NCI-H1694 (cell line): ENCODE measurements around the gene PCDH15.

Experiments
- DNase-seq: peaks from one replicate; lab custom pipeline; 2025; lab: John Stamatoyannopoulos, UW

The PCDH15 gene

GRCh38 chr10:54800741-54801421, at the start of gene PCDH15:
Gene PCDH15, minus strand, starts transcription at chr10:54801231. Its CDS starts 136,969 bp downstream, at chr10:54664262.
- no peak for DNase-seq

GRCh38 chr10:54843932-54844331, 42.9 kb upstream of the PCDH15 start:
- no peak for DNase-seq

DNA sequence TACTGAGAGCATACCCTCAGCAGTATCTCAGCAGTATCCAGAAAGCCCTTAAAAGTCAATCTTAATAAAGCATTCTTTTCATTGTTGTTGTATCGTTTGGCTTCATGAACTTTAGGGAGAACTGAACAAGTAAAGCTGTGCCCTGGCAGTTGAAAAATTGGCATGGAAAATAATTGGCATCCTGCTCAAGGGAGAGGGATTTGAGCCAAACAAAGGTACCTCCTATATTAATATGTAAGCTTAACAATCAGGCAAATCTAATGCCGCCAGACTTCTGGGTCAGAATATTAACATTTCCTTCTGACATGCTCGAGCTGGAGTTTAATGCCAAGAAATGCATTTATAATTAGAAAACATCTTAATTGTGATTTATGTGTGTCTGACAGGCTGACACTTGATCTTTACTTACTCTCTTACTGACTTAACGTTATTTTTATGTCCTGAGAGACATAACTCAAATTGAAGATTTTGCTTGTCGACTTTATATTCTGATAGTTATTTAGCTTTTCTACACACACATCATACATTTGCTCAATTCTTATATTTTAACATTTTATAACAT, 42.1 kb upstream of the PCDH15 start:
- no peak for DNase-seq

DNA sequence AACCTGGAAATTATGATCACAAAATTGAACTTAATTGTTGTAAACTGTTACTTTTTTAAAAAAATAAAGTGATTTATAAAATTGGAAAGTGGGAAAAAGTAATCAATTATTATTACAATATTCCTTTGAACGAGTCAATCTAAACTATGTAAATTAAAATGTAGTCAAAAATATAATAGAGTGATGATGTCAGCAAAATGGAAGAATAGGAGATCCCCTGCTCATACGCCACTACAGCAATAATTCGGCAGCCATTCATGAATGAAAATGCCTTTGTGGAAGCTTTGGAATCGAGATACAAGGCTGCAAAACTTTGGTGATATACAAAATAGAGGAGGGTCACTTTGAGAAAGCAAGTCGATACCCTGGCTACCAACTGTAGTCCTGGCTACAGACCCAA, 36.4 kb upstream of the PCDH15 start:
- no peak for DNase-seq

DNA sequence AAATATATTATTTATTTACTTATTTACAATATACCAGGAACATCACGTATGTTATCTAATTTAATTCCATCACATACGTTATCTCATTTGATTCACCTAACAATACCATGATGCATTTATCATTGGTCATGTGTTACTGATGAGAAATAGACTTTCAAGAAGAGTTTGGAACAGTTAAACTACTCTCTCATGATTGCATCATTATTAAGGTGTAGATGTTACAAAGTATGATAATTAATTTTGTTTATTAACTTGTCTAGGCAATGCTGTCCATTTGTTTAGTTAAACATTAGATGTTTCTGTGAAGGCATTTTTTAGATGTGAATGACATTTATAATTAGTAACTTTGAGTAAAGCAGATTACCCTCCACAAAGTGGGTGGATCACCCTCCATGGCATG, 32.0 kb upstream of the PCDH15 start:
- DNase-seq = no peak

DNA sequence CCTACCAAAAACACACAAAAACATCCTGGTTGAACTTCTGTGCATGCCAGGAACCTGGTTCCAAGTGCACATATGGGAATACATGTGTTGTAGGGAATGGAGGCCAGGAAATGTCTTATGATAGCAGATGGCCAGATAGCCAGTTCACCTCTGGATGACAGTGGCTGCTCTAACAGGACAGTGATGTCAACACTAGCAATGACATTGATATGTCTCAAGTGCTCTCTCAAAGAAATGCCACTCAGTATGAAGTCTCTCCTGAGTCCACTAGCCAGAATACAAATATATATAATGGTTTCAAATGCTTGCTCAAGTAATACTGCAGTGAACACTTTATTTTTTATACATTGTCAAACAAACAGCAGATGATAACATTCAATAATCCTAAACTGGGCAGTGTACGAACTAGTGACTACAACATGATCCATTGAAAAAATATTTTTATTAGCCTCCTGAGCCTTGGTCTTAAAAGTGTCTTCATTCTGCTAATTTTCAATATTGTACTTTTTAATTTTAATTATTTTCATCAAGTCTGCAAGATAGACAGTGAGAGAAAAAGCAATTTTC, 26.0 kb upstream of the PCDH15 start:
- DNase-seq = no peak

GRCh38 chr10:54815583-54815982, 14.6 kb upstream of the PCDH15 start:
- DNase-seq = no peak

GRCh38 chr10:54808186-54808935, 7.3 kb upstream of the PCDH15 start:
- DNase-seq = no peak

GRCh38 chr10:54799506-54799905, 1.5 kb downstream of the PCDH15 start:
- no peak for DNase-seq

DNA sequence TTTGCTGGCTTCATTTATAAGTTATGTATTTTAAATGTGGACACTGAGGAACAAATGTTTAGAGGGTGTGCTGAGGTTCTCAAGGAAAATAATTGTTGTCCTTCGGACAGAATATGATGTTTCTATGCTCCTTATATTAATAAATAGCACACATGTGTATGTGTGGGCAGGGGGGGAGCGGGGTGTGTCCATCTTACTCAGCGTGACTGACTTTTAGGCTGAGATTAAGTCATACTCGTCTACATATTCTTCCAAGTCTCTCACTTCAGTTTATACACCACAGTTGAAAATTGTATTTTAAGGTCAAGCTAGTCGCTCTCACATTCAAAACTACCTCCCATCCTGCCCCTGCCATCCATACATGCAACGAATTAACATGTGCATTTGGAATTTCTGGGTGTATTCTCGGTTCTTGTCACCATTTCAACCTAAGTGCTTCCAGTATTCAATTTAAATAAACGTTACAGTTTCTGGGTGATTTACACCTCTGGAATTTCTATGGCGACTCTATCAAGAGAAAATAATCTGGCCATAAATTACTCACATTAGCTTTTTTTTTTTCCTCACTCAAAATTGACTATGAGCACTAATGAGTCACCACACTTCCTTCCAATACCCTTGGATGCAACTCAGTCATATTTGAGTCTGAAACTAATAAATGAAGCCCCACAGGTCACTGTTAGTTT, 3.3 kb downstream of the PCDH15 start:
- DNase-seq = no peak

DNA sequence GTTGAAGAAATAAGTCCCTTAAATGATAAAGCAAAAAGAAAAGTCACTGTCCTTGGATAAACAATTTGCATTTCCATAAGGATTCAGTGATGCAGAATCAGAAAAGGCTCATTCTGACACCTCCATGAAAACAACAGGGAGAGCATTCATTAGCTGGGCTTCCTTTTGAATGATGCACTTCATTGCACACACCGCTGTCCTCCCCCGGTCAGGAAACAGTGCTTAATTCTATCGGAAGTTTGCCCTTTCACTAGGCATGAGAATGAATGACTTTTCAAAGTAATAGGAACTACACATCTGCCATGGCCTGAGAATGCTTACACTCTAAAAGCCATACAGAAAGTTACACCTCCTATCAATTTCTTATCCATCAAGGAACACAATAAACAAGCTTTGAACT, 4.2 kb downstream of the PCDH15 start:
- DNase-seq = no peak

DNA sequence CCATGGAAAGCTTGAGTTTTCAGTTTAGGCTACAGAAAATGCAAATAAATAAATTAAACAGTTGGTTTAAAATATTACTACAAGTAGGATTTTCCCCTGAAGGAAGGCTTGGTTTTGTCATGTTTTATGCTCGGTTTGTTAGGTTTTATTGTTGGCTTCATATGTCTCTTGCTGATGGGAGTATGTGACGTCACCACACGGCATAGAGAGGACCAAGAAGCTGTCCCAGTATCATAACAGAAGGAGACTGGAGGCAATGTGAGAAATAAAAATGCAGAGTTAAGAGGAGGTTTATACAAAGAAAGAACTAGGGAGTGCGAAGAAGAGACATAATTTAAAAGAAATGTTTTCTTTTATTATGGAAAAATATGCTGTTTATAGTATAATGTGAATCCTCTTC, 24.4 kb downstream of the PCDH15 start:
- DNase-seq = no peak

DNA sequence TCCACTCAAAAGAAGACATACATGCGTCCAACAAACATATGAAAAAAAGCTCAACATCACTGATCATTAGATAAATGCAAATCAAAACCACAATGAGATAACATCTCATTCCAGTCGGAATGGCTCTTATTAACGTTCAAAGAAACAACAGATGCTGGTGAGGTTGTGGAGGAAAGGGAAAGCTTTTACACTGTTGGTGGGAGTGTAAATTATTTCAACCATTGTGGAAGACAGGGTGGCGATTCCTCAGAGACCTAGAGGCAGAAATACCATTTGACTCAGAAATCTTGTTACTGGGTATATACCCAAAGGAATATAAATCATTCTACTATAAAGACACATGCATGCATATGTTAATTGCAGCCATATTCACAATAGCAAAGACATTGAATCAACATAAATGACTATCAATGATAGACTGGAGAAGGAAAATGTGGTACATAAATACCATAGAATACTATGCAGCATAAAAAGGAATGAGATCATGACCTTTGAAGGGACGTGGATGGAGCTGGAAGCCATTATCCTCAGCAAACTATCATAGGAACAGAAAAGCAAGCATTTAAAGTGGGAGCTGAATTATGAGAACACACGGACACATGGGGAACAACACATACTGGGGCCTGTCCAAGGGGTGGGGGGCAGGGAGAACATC, 28.4 kb downstream of the PCDH15 start:
- DNase-seq = no peak

- DNase-seq = no peak
Measured at GRCh38 chr10:54769051-54769450, 32.0 kb downstream of the PCDH15 start.

- no peak for DNase-seq
Measured at GRCh38 chr10:54758791-54759190, 42.2 kb downstream of the PCDH15 start.

GRCh38 chr10:54749623-54750022, 51.4 kb downstream of the PCDH15 start:
- no peak for DNase-seq

GRCh38 chr10:54745436-54745835, 55.6 kb downstream of the PCDH15 start:
- no peak for DNase-seq

- no peak for DNase-seq
Measured at GRCh38 chr10:54742416-54742815, 58.6 kb downstream of the PCDH15 start.

DNA sequence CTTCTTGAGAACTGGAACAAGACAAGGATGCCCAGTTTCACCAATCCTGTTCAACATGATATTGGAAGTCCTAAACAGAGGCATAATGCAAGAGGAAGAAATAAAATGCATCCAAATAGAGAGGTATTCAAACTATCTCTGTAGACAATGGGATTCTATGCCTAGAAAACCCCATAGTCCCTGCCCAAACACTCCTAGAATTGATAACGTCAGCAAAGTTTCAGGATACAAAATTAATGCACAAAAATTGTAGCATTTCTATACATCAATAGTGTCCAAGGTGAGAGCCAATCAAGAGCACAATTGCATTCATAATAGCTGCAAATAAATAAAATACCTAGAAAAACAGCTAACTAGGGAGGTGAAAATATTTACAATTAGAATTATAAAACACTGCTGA, 72.5 kb downstream of the PCDH15 start:
- DNase-seq = no peak

- no peak for DNase-seq
Measured at GRCh38 chr10:54722075-54722474, 79.0 kb downstream of the PCDH15 start.

DNA sequence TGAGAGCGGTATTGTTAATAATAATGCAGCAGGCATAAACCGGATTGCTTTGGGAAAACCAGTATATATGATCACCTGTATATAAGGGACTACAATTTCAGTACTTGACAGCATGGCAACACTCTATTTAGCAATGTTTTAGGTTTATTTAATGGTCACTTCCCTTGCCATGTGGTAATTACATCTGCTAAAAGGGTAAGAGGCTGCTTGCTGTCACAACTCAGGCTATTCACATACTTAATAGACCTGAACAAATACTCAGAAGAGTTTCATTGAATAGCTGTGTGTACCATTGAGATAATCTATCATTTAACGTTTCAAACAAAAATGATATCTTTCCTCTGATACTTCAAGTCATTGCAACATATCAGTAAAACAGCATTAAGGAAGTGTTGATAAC, 90.1 kb downstream of the PCDH15 start:
- DNase-seq = no peak

DNA sequence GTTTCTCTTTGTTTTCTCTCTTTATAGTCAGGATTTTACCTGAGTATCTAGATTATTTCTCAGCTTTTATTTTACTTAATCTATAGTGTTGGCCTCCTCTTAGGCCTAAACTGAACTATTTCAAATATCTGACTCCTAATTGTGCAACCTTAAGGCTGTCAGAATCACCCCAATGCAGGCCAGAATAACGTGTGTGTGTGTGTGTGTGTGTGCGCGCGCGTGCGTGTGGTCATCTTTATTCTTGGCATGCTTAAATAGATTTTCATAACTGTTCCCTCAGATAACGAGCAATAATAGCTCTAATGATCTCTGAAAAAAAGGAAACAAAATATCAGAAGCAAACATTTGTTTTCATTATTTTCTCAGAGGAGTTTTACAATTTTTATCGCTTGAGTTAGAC, 92.4 kb downstream of the PCDH15 start:
- no peak for DNase-seq
